Endothelial cell of umbilical vein (primary cell): Measurements from ENCODE around the gene TMEM154. TPM values are rescaled to one million over a fixed set of nuclear protein-coding genes. Genes with fewer than 3 reads are reported as not detected.

Experiments
- BruUV-seq: library from RNA; stranded (reverse); fragments of 400-500 nt; replicated peaks from 2 replicates; lab custom pipeline; 2021; lab: Mats Ljungman, UMichigan
- CTCF ChIA-PET: fragments of 300-600, 350-600 bp; sonication (Branson Sonifier 250); formaldehyde crosslinking; loops from one replicate; lab custom pipeline; 2021; ENCODE audit warnings: antibody characterized with exemption, inconsistent platforms; lab: Charles Lee
- POLR2A ChIA-PET: fragments of 300-600, 350-600 bp; sonication (Branson Sonifier 250); formaldehyde crosslinking; loops from one replicate; lab custom pipeline; 2021; ENCODE audit warnings: antibody characterized with exemption, inconsistent platforms; lab: Charles Lee
- DNase-seq: peaks from one replicate; pipeline ENCODE4 v3.0.0-alpha.2; 2011; ENCODE audit warnings: low read depth, low spot score
- FAIRE-seq: peaks from 2 replicates; lab custom pipeline; 2011; peaks lifted over from hg19 to GRCh38; lab: Jason Lieb, UNC
- H2AFZ ChIP-seq: 2 replicates; pipeline ENCODE4 v1.6.0; 2012; ENCODE audit warnings: low read depth, low read length, control low read depth, inconsistent platforms
- H3K27ac ChIP-seq: 2 replicates; pipeline ENCODE4 v1.5.1; 2011; ENCODE audit warnings: low read depth, mild to moderate bottlenecking, control low read depth, low read length, moderate library complexity; ENCODE audit not compliant: insufficient read depth
- H3K27me3 ChIP-seq, 2 experiments: 2 replicates each; pipeline versions ENCODE4 v1.6.0 to v1.6.1; 2011; ENCODE audit warnings: low read length in 2 of 2, mixed read lengths in 1 of 2; ENCODE audit not compliant: control insufficient read depth in 2 of 2, insufficient read depth in 2 of 2
- H3K36me3 ChIP-seq, 2 experiments: 2 replicates in 1 of 2; 3 replicates in 1 of 2; pipeline ENCODE4 v1.5.1; 2011; ENCODE audit warnings: low read length in 2 of 2, mild to moderate bottlenecking in 1 of 2, moderate library complexity in 1 of 2; ENCODE audit not compliant: control insufficient read depth in 2 of 2, insufficient read depth in 2 of 2; ENCODE audit errors: extremely low read depth in 1 of 2
- H3K4me1 ChIP-seq: 3 replicates; pipeline ENCODE4 v1.5.1; 2011; ENCODE audit warnings: mild to moderate bottlenecking, low read length; ENCODE audit not compliant: control insufficient read depth, insufficient read depth; ENCODE audit errors: extremely low read depth
- H3K4me2 ChIP-seq: 2 replicates; pipeline ENCODE4 v1.6.1; 2011; ENCODE audit warnings: low read length, control low read depth, mixed read lengths; ENCODE audit not compliant: insufficient read depth
- H3K4me3 ChIP-seq, 3 experiments: fragments of 200-600 bp in 1 of 3; sonication (generic), shearing (Covaris generic) in 1 of 3; replicated peaks in 1 of 3; 2 replicates each; pipeline ENCODE4 v1.5.1; 2011 to 2016; ENCODE audit warnings: control low read depth in 3 of 3, low read length in 3 of 3, mild to moderate bottlenecking in 2 of 3, inconsistent platforms in 1 of 3, low read depth in 1 of 3, moderate library complexity in 1 of 3; ENCODE audit not compliant: insufficient read depth in 1 of 3
- H3K79me2 ChIP-seq: 2 replicates; pipeline ENCODE4 v1.6.0; 2012; ENCODE audit warnings: low read length, inconsistent platforms; ENCODE audit not compliant: control insufficient read depth, insufficient read depth
- H3K9ac ChIP-seq: replicated peaks from 2 replicates; pipeline ENCODE3; 2011; ENCODE audit warnings: low read length, control low read depth; ENCODE audit not compliant: insufficient read depth; ENCODE audit errors: extremely low read depth
- H3K9me1 ChIP-seq: replicated peaks from 3 replicates; pipeline ENCODE4 v1.6.0; 2011; ENCODE audit warnings: mild to moderate bottlenecking, low read length; ENCODE audit not compliant: control insufficient read depth, insufficient read depth; ENCODE audit errors: extremely low read depth
- H3K9me3 ChIP-seq: replicated peaks from 2 replicates; pipeline ENCODE4 v1.5.1; 2012; ENCODE audit warnings: low read length, inconsistent platforms; ENCODE audit not compliant: control insufficient read depth, insufficient read depth
- H4K20me1 ChIP-seq: replicated peaks from 2 replicates; pipeline ENCODE3; 2011; ENCODE audit warnings: mild to moderate bottlenecking, low read length; ENCODE audit not compliant: control insufficient read depth, insufficient read depth; ENCODE audit errors: extremely low read depth
- CTCF ChIP-seq, 2 donors: IDR thresholded peaks; 1 replicate in 1 of 2; 2 replicates in 1 of 2; pipeline ENCODE4 v1.5.1; 2011; ENCODE audit warnings: low read length in 2 of 2, mild to moderate bottlenecking in 2 of 2, moderate library complexity in 2 of 2, control low read depth in 1 of 2, inconsistent platforms in 1 of 2, low read depth in 1 of 2; ENCODE audit not compliant: insufficient read depth in 1 of 2; ENCODE audit errors: extremely low read depth in 1 of 2
- EZH2 ChIP-seq: IDR thresholded peaks from 2 replicates; pipeline ENCODE4 v1.6.1; 2012; ENCODE audit warnings: borderline replicate concordance, low read depth, mild to moderate bottlenecking, moderate library complexity, low read length, inconsistent platforms; ENCODE audit not compliant: severe bottlenecking
- FOS ChIP-seq: IDR thresholded peaks from 2 replicates; pipeline ENCODE4 v1.6.1; 2011; ENCODE audit warnings: mild to moderate bottlenecking, low read length, moderate library complexity, borderline replicate concordance; ENCODE audit not compliant: insufficient read depth
- GATA2 ChIP-seq: IDR thresholded peaks from 2 replicates; pipeline ENCODE4 v1.7.0; 2011; ENCODE audit warnings: low read depth, mild to moderate bottlenecking, moderate library complexity, mixed read lengths, low read length; ENCODE audit not compliant: insufficient read length, insufficient read depth
- JUN ChIP-seq: IDR thresholded peaks from 2 replicates; pipeline ENCODE4 v1.6.1; 2011; ENCODE audit warnings: borderline replicate concordance, low read depth; ENCODE audit not compliant: insufficient read length, insufficient read depth
- MAX ChIP-seq: IDR thresholded peaks from 2 replicates; pipeline ENCODE4 v1.6.1; 2011; ENCODE audit not compliant: insufficient read depth, insufficient read length
- MYC ChIP-seq: IDR thresholded peaks from one replicate; pipeline ENCODE4 v1.6.1; 2011; ENCODE audit warnings: mild to moderate bottlenecking, low read depth, low read length
- POLR2A ChIP-seq: IDR thresholded peaks from 2 replicates; pipeline ENCODE4 v1.6.1; 2012; ENCODE audit warnings: low read depth, mild to moderate bottlenecking, control low read depth, low read length
- POLR2AphosphoS5 ChIP-seq: IDR thresholded peaks from 2 replicates; pipeline ENCODE4 v1.6.1; 2012; ENCODE audit warnings: low read depth, mild to moderate bottlenecking, control low read depth, low read length, moderate library complexity; ENCODE audit not compliant: insufficient read depth
- dilution Hi-C: fragments of 300-500 bp; cut with MboI; formaldehyde crosslinking; loops from one replicate; pipeline ENCODE4 v1.15.0; 2019; ENCODE audit warnings: low sequenced_read_pairs; ENCODE audit not compliant: extremely low pct_ligation_motif_present
- intact Hi-C: fragments of 100-400 bp; cut with micrococcal nuclease; formaldehyde crosslinking; loops from one replicate; pipeline ENCODE4 v1.10.0; 2022
- polyA plus RNA-seq, 4 experiments: library from polyadenylated mRNA; depleted of rRNA in 3 of 4; stranded (reverse) in 3 of 4; unstranded in 1 of 4; fragments of >200 nt; gene quantifications; 2 replicates each; pipeline versions ENCODE4 v1.2.1 to v1.2.3, GENCODE V29; 2011 to 2012; ENCODE audit warnings: missing spikeins in 1 of 4
- total RNA-seq: library from RNA; stranded (reverse); gene quantifications from 2 replicates; pipeline ENCODE4 v1.2.3, GENCODE V29; 2021

The TMEM154 gene
- total and polyA plus RNA-seq, 2 donors (not counting 3 experiments of a cell fraction or from before 2014, with no cell fraction given) = 5.4 to 50.0 TPM

- Histone ChIP-seq H3K9me1 (no peaks in the 10 kb centered on the region), H3K27ac (no peak overlapping the region), H3K4me1 (no peaks in the 10 kb centered on the region), H3K4me3 (no peak overlapping the region), H3K9me3 (no peaks in the 10 kb centered on the region), H4K20me1 (no peaks in the 10 kb centered on the region), H3K4me2 (no peak overlapping the region), H3K9ac (no peak overlapping the region), H2AFZ (no peak overlapping the region), H3K79me2 (no peaks in the 10 kb centered on the region), H3K27me3 (peaks cover 3 to 5% of the 10 kb centered on the region in 2 experiments), H3K36me3 (no peaks in the 10 kb centered on the region)
- DNase-seq (no peak), FAIRE-seq (no peak)
- dilution Hi-C loops = no loop called here
- TF ChIP-seq GATA2 (no peak), POLR2AphosphoS5 (no peak), JUN (no peak), EZH2 (no peak), MYC (no peak), CTCF (IDR thresholded peaks at IDR 0.05; ENCODE audit: extremely low read depth in 1 of 2, insufficient read depth in 1 of 2, low read depth in 1 of 2, low read length in 2 of 2) (no peak), MAX (no peak), FOS (no peak), POLR2A (no peak)
- ChIA-PET CTCF (interaction anchor here (0.6 to 1.5 kb wide), 6 partner anchors 9 to 251 kb away, joined by 3 to 8 read pairs (median 4); no protein-coding TSS in a partner anchor), POLR2A (no interaction called here)
- intact Hi-C loops = no loop called here
- no TSS peak for BruUV-seq
These were observed 26.1 kb upstream of the TMEM154 start for GRCh38 chr4:152705903-152706302.
